Psoas muscle (tissue), 8 donors: ENCODE data around the gene PEX13. TPM values are rescaled to one million over a fixed set of nuclear protein-coding genes. Genes with fewer than 3 reads are reported as not detected.

Experiments used
- ATAC-seq, 4 donors: fragments of 200-7000 bp; cut with Tn5 transposase; one replicate each; pipeline ENCODE4 v1.9.1; 2020; ENCODE audit warnings: moderate library complexity in 3 of 4, mild to moderate bottlenecking in 2 of 4
- DNase-seq, 2 donors: peaks; one replicate each; pipeline ENCODE4 v3.0.0-alpha.2; 2020
- H3K27ac ChIP-seq: fragments of 200-600 bp; one replicate; pipeline ENCODE4 v1.8.0; 2022
- H3K27me3 ChIP-seq, 3 donors: fragments of 200-600 bp in 1 of 3; one replicate each; pipeline versions ENCODE4 v1.6.1 to v1.8.0; 2013 to 2022; ENCODE audit warnings: low read length in 2 of 3, mild to moderate bottlenecking in 2 of 3, moderate library complexity in 1 of 3; ENCODE audit not compliant: insufficient read depth in 3 of 3
- H3K36me3 ChIP-seq, 2 donors: fragments of 200-600 bp in 1 of 2; one replicate each; pipeline versions ENCODE4 v1.6.1 to v1.8.0; 2013 to 2022; ENCODE audit warnings: low read depth in 1 of 2, mild to moderate bottlenecking in 1 of 2, moderate library complexity in 1 of 2; ENCODE audit not compliant: insufficient read depth in 1 of 2
- H3K4me1 ChIP-seq: fragments of 200-600 bp; one replicate; pipeline ENCODE4 v1.8.0; 2022
- H3K4me3 ChIP-seq: fragments of 200-600 bp; one replicate; pipeline ENCODE4 v1.8.0; 2022; ENCODE audit warnings: mild to moderate bottlenecking
- H3K9me3 ChIP-seq: fragments of 200-600 bp; one replicate; pipeline ENCODE4 v1.8.0; 2022
- CTCF ChIP-seq: fragments of 200-600 bp; IDR thresholded peaks from one replicate; pipeline ENCODE4 v1.8.0; 2022; ENCODE audit warnings: antibody characterized with exemption
- WGBS, 3 donors: extraction: QIAGEN DNeasy Blood & Tissue Kit; methylation state at CpG; one replicate each; pipeline versions ENCODE4 v1.1.6 to v1.1.7; 2013; 5-methylcytosine and 5-hydroxymethylcytosine counted together
- intact Hi-C, 2 donors: fragments of 100-400 bp; cut with DNase I; formaldehyde crosslinking; loops; one replicate each; pipeline versions ENCODE4 v1.11.0 to v1.14.2; 2022
- polyA plus RNA-seq, 3 donors: library from polyadenylated mRNA; stranded (reverse); fragments of 200-250 nt; gene quantifications; one replicate each; pipeline ENCODE4 v1.2.3, GENCODE V29; 2013
- total RNA-seq, 4 donors: library from RNA; stranded (reverse); fragmentation: NEBNext Ultra II Directional in 2 of 4; extraction: Animal tissue kit (Norgen Biotek cat#: 25700) in 2 of 4; gene quantifications; one replicate each; pipeline versions ENCODE4 v1.2.1 to v1.2.4, GENCODE V29; 2021 to 2023
- donor health status: healthy with polysubstance abuse.
- donor health status: DM: no; HTN: no; CAD: no; lungs with moderate emphysema.
- donor health status: Bipolar disorder and iron deficiency.
- donor health status: healthy.
- donor health status: DM: yes; HTN: yes; CAD: no.
- donor health status: DM: no; HTN: no; CAD: no.
- donor health status: DM: no; HTN: no; CAD: no.
- donor health status: DM: yes; HTN: yes; CAD: no.

PEX13 gene
- total and polyA plus RNA-seq, 7 donors: 11.3 to 29.2 (median 21.7) TPM

GRCh38 chr2:60991644-60992043 lies 25.9 kb upstream of the PEX13 start:
- peaks cover 9% of the 10 kb centered on the region for H3K9me3 ChIP-seq
- no peaks in the 10 kb centered on the region for H3K4me1 ChIP-seq
- intact Hi-C loops: no loop called here
- H3K4me3 ChIP-seq: no peak overlapping the region
- DNase-seq: no peak
- H3K36me3 ChIP-seq: no peaks in the 10 kb centered on the region
- 91 to 97% (median 96%) methylated on average over 4 of the region's 4 CpGs for WGBS, 3 donors
- ATAC-seq: no peak
- H3K27ac ChIP-seq: no peak overlapping the region
- H3K27me3 ChIP-seq: no peaks in the 10 kb centered on the region
- TF ChIP-seq CTCF: no peak

GRCh38 chr2:60992985-60993392 lies 24.5 kb upstream of the PEX13 start:
- ATAC-seq: no peak
- WGBS, 3 donors: 81 to 90% (median 86%) methylated on average over 7 of the region's 7 CpGs
- no peaks in the 10 kb centered on the region for H3K4me1 ChIP-seq
- intact Hi-C loops: no loop called here
- no peak overlapping the region for H3K27ac ChIP-seq
- peaks cover 9% of the 10 kb centered on the region for H3K9me3 ChIP-seq
- no peak for TF ChIP-seq CTCF
- H3K27me3 ChIP-seq: no peaks in the 10 kb centered on the region
- H3K4me3 ChIP-seq: no peak overlapping the region
- DNase-seq: no peak
- no peaks in the 10 kb centered on the region for H3K36me3 ChIP-seq

- ATAC-seq: no peak
- no peak for TF ChIP-seq CTCF
Measured at GRCh38 chr2:60994131-60994530, 23.4 kb upstream of the PEX13 start.

GRCh38 chr2:60998628-60999545 lies 18.6 kb upstream of the PEX13 start:
- Histone ChIP-seq H3K4me3 (no peak overlapping the region), H3K36me3 (no peaks in the 10 kb centered on the region), H3K27me3 (no peaks in the 10 kb centered on the region), H3K9me3 (no peaks in the 10 kb centered on the region), H3K27ac (no peak overlapping the region), H3K4me1 (peaks cover 3% of the 10 kb centered on the region)
- peak; percentile 64 for TF ChIP-seq CTCF
- DNase-seq (no peak), ATAC-seq (peak in 3 of 4 donors; percentile 53 to 70 (median 59))
- 86 to 91% (median 87%) methylated on average over 4 of the region's 4 CpGs for WGBS, 3 donors
- intact Hi-C loops: loop anchor here (2.0 to 5.0 kb wide), 4 partner anchors 117 to 290 kb away; partner anchors contain the start of gene REL (in 1 of the 2)

More at GRCh38 chr2:60994131-60994530, 23.4 kb upstream of the PEX13 start:
- Histone ChIP-seq H3K9me3 (peaks cover 9% of the 10 kb centered on the region), H3K27ac (no peak overlapping the region), H3K4me1 (no peaks in the 10 kb centered on the region), H3K4me3 (no peak overlapping the region), H3K36me3 (no peaks in the 10 kb centered on the region), H3K27me3 (no peaks in the 10 kb centered on the region)
- DNase-seq: no peak
- intact Hi-C loops: no loop called here
